H1 (cell line): Measurements from ENCODE around the gene KHDC4. TPM values are rescaled to one million over a fixed set of nuclear protein-coding genes. Genes with fewer than 3 reads are reported as not detected.

Experiments
- CHD7 ChIP-seq: fragments of 300-600 bp; sonication (generic); IDR thresholded peaks from 2 replicates; pipeline ENCODE4 v1.7.1; 2012; ENCODE audit warnings: low read length, moderate library complexity, mild to moderate bottlenecking, inconsistent platforms; ENCODE audit not compliant: insufficient replicate concordance
- polyA plus RNA-seq, 7 experiments: library from polyadenylated mRNA; depleted of rRNA in 3 of 7; stranded (reverse) in 5 of 7; unstranded in 2 of 7; fragments of >200 nt in 5 of 7; fragments of 200-250 nt in 2 of 7; gene quantifications; 1 replicate in 5 of 7; 2 replicates in 1 of 7; 4 replicates in 1 of 7; pipeline versions ENCODE4 v1.2.1 to v1.2.3, GENCODE V29; 2011 to 2013; ENCODE audit warnings: missing spikeins in 2 of 7, mixed read lengths in 2 of 7
- total RNA-seq: library from RNA; stranded (reverse); fragmentation: NEBNext Ultra II Directional; extraction: Animal tissue kit (Norgen Biotek cat#: 25700); gene quantifications from 2 replicates; pipeline ENCODE4 v1.2.1, GENCODE V29; 2021

Gene KHDC4
- total and polyA plus RNA-seq, 2 of the 8 experiments (the other 6 are each of a cell fraction or from before 2014, with no cell fraction given) = 56.6 to 81.1 TPM

- no peak for TF ChIP-seq CHD7
- TF ChIP-seq, all 59 proteins: peak for 0
These were observed 23.2 kb upstream of the KHDC4 start (continued) for GRCh38 chr1:155957411-155957915.
